Activated CD8-positive, alpha-beta memory T cell treated with anti-CD3 and anti-CD28 coated beads for 36 hours (primary cell): Measurements from ENCODE around the gene KIFBP. TPM values are rescaled to one million over a fixed set of nuclear protein-coding genes. Genes with fewer than 3 reads are reported as not detected.

Experiments used
- CTCF ChIA-PET: fragments of 350-600 bp; sonication (Branson Sonifier 250); formaldehyde crosslinking; loops from one replicate; lab custom pipeline; 2021; ENCODE audit warnings: antibody characterized with exemption; lab: Charles Lee
- POLR2A ChIA-PET: fragments of 350-600 bp; sonication (Branson Sonifier 250); formaldehyde crosslinking; loops from one replicate; lab custom pipeline; 2021; ENCODE audit warnings: antibody characterized with exemption; lab: Charles Lee
- total RNA-seq, 2 experiments: library from RNA; stranded (reverse); gene quantifications; one replicate each; pipeline ENCODE4 v1.2.3, GENCODE V29; 2021

KIFBP gene
- total RNA-seq, 2 experiments from 2014 or later = 21.4 TPM

- ChIA-PET POLR2A (interaction anchor here (0.6 to 0.7 kb wide), 2 partner anchors 87 to 101 kb away, joined by 4 to 7 read pairs; no protein-coding TSS in a partner anchor), CTCF (interaction anchor here (1.7 kb wide), 1 partner anchor 21 kb away, joined by 5 read pairs; no protein-coding TSS in a partner anchor)
Measured at GRCh38 chr10:69060127-69060798, 71.7 kb downstream of the KIFBP start.

GRCh38 chr10:69061305-69062161 is 72.9 kb downstream of the KIFBP start:
- CTCF ChIA-PET = interaction anchor here (0.8 to 1.5 kb wide), 2 partner anchors 27 to 55 kb away, joined by 3 read pairs; partner anchors contain the start of gene SRGN
- POLR2A ChIA-PET = no interaction called here

- CTCF ChIA-PET = interaction anchor here (1.5 kb wide), 1 partner anchor 25 kb away, joined by 3 read pairs; the partner anchor contains the start of gene SRGN
- POLR2A ChIA-PET = no interaction called here
Measured at GRCh38 chr10:69062901-69063300, 74.3 kb downstream of the KIFBP start.

- POLR2A ChIA-PET = interaction anchor here (0.5 to 2.5 kb wide), 6 partner anchors 9 to 360 kb away, joined by 3 to 22 read pairs (median 8); partner anchors contain the start of gene SRGN
- CTCF ChIA-PET = interaction anchor here (0.6 to 2.2 kb wide), 8 partner anchors 9 to 60 kb away, joined by 3 to 10 read pairs (median 6); partner anchors contain the start of gene SRGN
Measured at GRCh38 chr10:69064762-69065328, 76.2 kb downstream of the KIFBP start.

- ChIA-PET POLR2A (interaction anchor here (1.0 to 2.5 kb wide), 6 partner anchors 10 to 38 kb away, joined by 4 to 22 read pairs (median 8); partner anchors contain the start of gene SRGN), CTCF (interaction anchor here (0.9 to 2.2 kb wide), 9 partner anchors 10 to 61 kb away, joined by 3 to 10 read pairs (median 6); partner anchors contain the start of gene SRGN)
Measured at GRCh38 chr10:69065406-69066361, 77.1 kb downstream of the KIFBP start.

Other genes starting within 250 kb of the KIFBP start
- under 1 TPM; 0.34 to 0.40 TPM for gene STOX1, start 161.3 kb upstream of the KIFBP start, total RNA-seq
- 10 to 100 TPM; 55.5 to 60.1 TPM for gene DDX50, start 87.5 kb upstream of the KIFBP start, total RNA-seq
- gene DDX21, start 32.6 kb upstream of the KIFBP start, total RNA-seq = 100 to 1,000 TPM; 287 to 290 TPM
- 100 to 1,000 TPM; 661 to 673 TPM for gene SRGN, start 99.3 kb downstream of the KIFBP start, total RNA-seq
- 10 to 100 TPM; 41.5 to 47.4 TPM for gene VPS26A, start 135.4 kb downstream of the KIFBP start, total RNA-seq
- 10 to 100 TPM; 53.6 TPM for gene SUPV3L1, start 191.4 kb downstream of the KIFBP start, total RNA-seq
- not detected for gene HKDC1, start 231.5 kb downstream of the KIFBP start, total RNA-seq